Stimulated activated CD4-positive, alpha-beta T cell treated with anti-CD3 and anti-CD28 coated beads, TNF-alpha, amount 100 ng/mL, for 4 hours (primary cell): ENCODE results near the gene MBTPS1.

Experiments used
- DNase-seq, 3 experiments: peaks; one replicate each; pipeline ENCODE4 v3.0.0-alpha.2; 2020; ENCODE audit warnings: low read depth in 3 of 3

MBTPS1 gene

GRCh38 chr16:84098939-84099338 is 17.8 kb downstream of the MBTPS1 start:
- no peak for DNase-seq

DNA sequence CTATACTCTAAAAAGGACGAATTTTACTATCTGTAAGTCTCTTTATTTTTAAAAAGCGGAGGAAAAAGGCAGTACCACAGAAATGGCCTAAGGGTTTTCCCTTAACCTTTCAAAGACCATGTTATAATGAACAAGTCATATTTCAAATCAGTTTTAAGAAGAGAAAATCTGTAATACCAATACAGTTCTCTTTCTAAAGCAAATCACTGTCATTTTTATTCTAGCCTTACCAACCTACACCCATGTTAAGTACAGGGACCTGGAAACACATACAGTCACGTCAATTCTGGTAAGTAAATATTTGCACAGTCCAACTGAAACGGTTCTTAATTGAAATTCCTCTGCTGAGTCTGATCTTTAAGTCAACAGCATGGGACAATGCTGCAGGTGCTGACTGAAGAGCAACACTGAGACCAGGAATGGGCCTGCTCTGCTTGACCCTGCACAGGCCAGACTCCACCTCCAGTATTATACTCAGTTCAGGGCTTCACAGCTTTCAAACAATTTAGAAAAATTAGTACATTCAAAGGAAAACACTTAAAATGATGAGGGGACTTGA is 20.2 kb downstream of the MBTPS1 start:
- DNase-seq = no peak

DNA sequence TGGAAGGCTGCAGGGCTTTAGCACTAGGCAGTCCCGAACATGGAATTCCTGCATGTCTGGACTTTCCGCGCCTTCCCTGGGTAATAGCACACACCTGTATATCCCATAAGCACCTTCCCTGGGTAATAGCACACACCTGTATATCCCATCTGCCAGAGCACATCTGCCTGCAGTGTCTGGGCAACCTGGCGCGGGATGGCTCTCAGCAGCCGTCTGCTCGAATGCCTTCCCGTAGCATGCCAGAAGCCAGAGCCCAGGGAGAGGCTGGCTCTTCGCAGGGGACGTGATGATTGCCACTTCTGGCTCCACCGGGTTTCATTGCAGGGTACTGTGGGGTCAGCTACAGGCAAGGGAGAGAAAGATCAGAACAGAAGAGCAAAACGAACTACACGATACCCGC is 21.3 kb downstream of the MBTPS1 start:
- DNase-seq = no peak

DNA sequence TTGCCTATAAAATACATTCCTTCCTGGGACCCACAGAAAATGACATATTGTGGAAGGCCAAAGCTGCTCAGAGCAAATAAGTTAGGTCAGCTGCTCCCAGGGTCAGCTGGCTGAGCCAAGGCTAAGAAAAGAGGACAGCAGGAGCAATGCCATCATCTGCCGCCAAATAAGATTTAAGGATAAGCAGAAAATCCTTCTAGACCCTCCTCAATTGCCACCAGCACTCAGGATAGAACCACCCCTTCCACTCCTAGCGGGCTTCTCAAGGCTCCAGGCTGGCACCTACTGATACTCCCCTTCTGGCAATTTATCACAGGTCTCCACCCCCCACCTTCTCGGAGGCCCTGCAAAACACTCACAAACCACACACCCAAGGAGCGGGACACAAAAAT is 22.9 kb downstream of the MBTPS1 start:
- DNase-seq = no peak

DNA sequence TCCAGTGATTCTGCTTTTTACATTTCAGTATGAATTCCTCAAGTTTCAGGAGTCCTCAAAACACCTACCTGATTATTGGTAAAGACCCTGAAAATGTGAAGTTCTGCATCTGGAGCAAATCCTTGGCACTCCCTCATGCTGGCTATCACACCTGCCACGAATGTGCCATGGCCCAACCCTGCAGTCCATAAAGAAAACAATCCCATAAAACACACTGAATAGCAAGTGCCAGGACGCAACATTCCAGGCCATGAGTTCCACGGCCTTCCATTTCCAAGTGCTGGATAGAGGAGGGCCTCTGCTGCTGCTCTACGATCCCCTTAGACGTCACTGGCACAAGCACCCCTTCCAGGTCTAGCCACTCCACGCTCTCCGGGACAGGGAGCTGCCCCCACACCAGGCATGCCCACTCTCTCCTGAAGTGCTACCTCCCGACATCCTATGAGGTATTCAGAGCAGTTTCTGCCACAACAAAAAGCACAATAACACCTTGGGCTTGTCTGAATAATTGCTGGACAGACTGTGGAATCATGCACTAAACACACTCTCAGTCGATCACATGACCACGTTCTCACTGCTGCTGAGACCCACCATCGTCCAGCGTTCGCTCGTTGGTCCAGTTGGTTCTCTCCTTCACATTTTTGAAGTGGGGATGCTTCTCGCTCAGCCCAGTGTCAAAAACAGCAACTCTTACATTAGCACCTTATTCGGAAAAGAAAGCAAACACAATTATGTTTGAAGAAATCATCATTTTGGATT is 23.4 kb downstream of the MBTPS1 start:
- DNase-seq = no peak

GRCh38 chr16:84091460-84091859 is 25.3 kb downstream of the MBTPS1 start:
- DNase-seq = no peak

DNA sequence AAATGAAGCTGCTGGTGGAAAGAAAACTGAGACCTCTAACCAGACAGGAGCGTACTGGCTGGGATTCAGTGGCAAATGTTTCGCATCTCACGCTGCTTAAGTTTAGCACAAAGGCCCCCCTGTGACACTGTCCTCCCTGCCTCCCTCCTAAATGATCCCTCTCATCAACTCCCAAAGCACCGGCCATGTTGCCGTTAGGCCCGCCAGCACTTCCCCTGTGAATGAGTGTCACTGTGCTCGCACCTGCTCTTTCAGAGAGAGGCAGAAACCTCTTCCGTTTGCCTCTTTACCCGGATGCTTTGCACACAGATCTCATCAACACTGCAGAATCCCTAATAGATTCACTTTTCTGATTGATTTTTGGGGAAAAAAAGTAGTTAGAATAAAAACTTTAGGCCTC is 26.5 kb downstream of the MBTPS1 start:
- DNase-seq = no peak

DNA sequence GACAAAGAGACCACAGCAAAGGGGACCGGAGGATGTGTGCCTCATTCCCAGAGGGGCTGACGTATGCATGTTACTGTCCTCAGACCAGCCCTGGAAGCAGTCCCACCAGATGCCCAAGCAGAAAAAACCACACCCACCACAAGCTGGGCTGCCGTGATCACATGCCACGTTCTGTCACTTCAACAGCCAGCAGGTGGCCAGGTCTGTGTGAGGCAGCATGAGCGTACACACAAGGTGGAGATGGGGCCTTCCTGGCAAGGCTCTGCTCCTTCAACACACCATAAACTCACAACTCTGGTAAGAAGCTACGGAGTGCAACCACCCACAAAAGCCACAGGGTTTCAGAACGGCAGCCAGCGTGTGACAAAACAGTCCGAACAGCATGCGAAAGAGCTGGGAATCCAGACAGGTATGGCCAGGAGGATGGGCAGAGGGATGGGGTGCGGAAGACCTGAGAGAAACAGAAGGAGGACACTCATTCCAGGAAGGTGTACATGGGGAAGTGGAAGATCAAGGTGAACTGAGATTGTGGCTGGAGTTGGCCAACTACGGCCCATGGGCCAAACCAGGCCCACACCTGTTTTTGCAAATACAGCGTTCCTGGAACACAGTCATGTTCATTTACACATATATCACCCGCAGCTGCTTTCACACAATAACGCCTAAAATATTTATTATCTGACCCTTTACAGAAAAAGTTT is 27.9 kb downstream of the MBTPS1 start:
- peak in 1 of 3 experiments; percentile 7 for DNase-seq

GRCh38 chr16:84087466-84088151 is 29.1 kb downstream of the MBTPS1 start:
- DNase-seq = no peak

DNA sequence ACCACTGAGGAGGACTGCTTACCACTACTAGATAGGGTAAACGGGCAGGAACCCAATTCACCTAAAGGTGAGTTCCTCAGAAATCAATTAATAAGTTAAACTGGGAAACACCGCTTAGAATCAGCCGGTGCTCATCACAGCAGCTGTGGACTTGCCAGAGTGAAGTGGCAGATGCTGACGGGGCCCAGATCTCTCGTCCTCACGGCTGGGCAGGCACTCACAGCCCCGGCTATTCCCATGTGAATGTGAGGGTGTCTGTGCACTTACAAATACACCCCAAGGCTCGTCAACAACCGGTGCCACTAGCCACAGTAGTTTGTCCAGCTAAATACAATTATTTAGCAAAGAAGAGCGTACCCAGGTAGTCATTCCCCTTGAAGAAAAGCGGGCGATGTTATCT is 29.7 kb downstream of the MBTPS1 start:
- no peak for DNase-seq

- DNase-seq = no peak
Observed at GRCh38 chr16:84086341-84086740, 30.4 kb downstream of the MBTPS1 start.

GRCh38 chr16:84085773-84086172 is 31.0 kb downstream of the MBTPS1 start:
- DNase-seq = no peak

GRCh38 chr16:84085271-84085667 is 31.5 kb downstream of the MBTPS1 start:
- DNase-seq = no peak

DNA sequence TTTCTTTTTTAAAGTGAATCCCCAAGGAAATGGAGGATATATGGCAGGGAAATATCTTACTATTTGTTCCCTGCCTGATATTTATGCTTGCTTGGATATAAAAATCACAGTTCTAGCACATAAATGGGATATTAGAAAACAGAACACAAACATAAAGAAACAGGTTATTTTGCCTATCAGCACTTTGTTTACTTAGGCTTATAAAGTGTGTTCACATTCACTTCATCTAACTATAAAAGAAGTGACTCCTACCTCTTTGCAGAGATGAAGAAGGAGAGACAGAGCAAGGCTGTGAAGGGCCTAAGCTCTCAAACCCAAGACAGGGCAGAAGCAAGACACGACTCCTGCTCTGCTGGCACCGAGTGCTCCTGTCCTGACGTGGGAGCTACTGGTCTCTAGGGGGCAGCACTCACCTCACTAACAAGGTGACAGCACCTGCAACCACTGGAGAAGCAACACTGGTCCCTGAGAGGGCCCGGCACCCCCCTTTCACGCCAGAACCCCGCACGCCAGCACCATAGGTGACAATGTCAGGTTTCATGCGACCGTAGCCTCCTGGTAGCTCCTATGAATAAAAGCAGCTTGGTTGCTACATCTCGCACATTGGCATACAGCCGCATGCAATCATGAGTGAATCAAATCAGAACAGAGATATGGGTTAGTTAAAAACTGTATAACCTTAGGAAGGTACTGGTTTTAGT is 32.0 kb downstream of the MBTPS1 start:
- peak in 2 of 3 experiments; percentile 49 to 51 for DNase-seq

DNA sequence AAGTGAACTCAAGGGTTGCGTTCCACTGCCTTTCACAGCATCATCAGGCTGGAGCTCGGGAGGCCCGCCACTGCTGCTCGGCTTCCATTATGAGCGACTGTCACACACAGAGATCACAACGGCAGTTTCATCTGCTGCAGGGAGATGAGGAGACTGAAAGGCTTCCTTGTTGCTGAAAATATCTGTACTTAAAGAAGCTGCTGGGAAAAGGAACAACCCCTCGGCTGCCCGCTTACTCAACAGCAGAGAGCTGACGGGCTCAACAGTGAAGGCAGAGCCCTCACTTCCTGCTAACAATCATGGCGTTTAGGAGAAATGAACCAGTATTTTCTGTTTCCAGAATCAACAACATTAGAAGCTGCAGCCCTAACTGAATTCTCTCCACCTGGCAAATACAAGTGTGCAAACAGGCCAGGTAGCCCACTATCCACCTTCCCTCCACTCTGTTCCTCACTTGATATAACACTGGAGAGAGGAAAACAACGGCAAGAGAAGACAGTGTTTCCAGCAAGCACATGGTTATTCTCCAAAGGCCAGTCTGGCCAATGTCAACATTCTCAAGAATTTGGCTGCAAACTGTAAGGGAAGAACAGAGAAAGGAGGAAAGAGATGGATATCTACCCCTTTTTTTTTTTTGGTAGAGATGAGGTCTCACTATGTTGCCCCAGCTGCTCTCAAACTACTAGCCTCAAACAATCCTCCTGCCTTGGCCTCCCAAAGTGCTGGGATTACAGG is 33.7 kb downstream of the MBTPS1 start:
- no peak for DNase-seq

- DNase-seq = no peak
Observed at GRCh38 chr16:84082110-84082509, 34.6 kb downstream of the MBTPS1 start.

- no peak for DNase-seq
Observed at GRCh38 chr16:84081446-84081989, 35.2 kb downstream of the MBTPS1 start.

DNA sequence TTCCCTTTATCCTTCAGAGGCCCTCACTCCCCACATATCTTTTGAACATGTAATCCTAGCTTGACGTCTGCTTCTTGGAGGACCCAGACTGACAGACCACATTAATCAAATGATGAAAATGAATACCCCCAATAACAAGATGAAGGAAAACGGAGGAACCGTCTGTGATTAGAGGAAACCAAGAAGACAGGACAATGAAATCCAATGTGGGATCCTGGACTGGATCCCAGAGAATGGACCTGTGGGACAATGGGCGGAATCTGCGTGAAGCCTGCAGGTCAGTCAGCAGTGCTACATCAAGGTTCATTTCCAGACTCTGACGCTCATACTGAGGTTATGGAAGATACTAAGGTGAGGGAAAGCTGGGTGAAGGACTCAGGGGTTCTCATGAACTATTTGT is 35.9 kb downstream of the MBTPS1 start:
- DNase-seq = no peak

DNA sequence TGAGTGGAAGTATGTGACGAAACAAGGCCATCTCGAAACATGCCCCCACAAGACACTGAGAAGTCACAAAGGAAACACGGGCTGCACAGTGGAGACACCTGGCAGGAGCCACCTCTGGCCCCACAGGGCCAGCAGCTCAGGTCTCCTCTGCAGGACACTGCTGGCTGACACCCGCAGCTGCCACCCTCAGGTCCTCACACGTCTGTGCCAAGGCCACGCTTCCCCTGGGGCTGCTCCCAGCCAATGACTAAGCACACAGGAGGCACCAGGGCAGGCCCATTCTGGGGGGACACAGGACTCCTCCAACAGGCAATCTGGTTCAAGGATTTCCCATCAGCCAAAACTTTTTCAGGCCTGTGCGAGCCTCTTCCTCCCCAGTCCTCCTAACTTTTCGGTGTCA is 36.4 kb downstream of the MBTPS1 start:
- DNase-seq = no peak

- no peak for DNase-seq
Observed at GRCh38 chr16:84079664-84080063, 37.1 kb downstream of the MBTPS1 start.

DNA sequence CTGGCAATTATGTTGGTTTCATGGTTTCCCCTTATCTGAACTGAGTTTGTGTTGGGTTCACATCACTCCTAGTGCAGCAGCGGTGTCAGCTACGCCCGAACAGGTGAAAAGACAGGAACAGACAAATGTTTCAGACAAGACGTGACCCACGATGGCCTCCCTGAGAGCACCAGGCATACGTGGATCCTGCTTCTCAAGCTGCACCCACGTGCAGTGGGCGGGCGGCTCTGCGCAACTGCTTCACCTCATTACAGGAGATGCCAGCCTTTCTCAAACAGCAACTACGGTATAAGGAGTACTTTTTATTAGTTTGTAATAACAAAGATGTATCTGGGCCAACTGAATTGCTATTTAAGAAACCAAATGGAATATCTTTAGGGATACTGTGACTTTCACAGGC is 41.4 kb downstream of the MBTPS1 start:
- no peak for DNase-seq
